COLO829 (cell line): ENCODE data around the gene MYOZ3.

Experiments
- DNase-seq: peaks from one replicate; pipeline ENCODE4 v3.0.0; 2012; ENCODE audit warnings: low spot score

The MYOZ3 gene

DNA sequence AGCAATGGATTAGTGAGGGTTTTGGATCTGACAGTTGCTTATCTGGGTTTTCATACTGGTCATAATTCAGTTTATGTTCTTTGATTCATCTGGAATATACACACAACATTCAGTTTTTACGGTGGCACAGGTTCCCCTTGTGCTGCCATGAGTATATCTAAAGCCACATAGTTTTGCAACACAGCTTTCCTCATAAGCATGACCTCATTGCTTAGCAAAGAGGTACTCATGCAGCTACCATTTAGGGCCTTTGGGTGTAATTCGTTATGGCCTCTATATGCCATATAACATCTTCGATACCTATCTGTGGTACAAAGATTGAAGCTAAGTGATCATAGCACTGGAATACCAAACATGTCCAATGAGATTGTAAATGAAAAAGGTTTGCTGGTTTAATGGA is 42.7 kb downstream of the MYOZ3 start:
- no peak for DNase-seq

GRCh38 chr5:150706776-150707390 is 45.8 kb downstream of the MYOZ3 start:
- no peak for DNase-seq

DNA sequence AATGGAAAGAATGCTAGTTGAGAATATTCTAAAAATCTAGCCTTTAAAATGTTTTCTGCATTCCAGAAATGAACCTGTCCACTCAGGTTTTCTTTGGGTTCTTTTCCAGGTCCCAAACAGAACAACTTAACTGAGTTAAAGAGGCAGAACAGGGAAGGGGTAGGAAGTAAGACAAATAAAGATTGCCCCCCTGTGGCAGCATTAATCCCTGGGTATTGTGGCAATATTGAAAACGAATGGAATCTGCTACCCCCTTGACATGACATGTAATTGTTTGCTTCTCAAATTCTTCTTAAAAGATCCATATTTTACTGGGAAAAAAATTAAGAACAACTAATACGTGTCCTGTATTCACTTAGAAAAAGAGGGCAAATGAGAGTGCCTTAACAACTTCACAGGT is 49.1 kb downstream of the MYOZ3 start:
- no peak for DNase-seq

DNA sequence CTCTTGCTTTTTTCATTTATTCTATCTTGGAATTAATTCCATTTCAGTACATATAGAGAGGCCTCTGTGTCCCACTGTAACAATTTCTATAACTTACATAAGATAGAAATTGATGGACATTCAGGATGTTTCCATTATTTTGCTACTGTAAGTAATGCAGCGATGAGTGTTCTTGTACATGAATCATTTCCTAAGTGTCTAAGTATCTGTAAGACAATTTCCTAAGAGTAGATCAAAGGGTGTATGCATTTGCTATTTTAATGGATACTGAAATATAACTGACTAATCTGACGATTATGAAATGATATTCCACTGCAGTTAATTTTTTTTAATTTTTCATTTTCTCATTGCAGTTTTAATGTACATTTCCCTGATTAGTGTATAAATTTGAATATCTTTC is 62.8 kb downstream of the MYOZ3 start:
- no peak for DNase-seq
